ENCODE results near the gene SLC8A2.

SLC8A2 gene

DNA sequence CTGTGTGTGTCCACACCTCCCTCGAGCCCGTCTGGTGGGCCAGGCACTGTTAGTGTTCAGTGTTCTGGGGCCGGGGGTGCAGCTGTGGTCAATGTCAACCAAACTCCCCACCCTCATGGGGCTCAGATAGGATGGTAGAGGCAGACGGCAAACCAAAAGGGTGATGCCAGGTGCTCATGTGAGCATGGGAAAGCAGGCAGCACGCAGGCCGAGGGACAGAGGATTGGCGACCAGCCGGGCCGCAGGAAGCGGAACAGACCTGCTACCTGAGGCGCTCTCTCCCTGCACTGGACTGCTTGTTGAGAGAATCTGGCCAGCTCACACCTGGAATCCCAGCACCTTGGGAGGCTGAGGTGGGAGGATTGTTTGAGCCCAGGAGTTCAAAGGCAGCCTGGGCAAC, 93.4 kb downstream of the SLC8A2 start:
- TF ChIP-seq FOXP2 (optimal IDR thresholded peaks at IDR 0.05; ENCODE audit: borderline replicate concordance, extremely low read depth, extremely low read length, insufficient read depth) (no peak), POLR2AphosphoS5 (IDR thresholded peaks at IDR 0.05; ENCODE audit: low read depth, low read length) (no peak), SIN3A (IDR thresholded peaks at IDR 0.05; ENCODE audit: borderline replicate concordance, insufficient read depth, low read length) (no peak), TAF1 (IDR thresholded peaks at IDR 0.05; ENCODE audit: borderline replicate concordance, insufficient read depth, low read length) (no peak)
- TF ChIP-seq, protein P1, sequence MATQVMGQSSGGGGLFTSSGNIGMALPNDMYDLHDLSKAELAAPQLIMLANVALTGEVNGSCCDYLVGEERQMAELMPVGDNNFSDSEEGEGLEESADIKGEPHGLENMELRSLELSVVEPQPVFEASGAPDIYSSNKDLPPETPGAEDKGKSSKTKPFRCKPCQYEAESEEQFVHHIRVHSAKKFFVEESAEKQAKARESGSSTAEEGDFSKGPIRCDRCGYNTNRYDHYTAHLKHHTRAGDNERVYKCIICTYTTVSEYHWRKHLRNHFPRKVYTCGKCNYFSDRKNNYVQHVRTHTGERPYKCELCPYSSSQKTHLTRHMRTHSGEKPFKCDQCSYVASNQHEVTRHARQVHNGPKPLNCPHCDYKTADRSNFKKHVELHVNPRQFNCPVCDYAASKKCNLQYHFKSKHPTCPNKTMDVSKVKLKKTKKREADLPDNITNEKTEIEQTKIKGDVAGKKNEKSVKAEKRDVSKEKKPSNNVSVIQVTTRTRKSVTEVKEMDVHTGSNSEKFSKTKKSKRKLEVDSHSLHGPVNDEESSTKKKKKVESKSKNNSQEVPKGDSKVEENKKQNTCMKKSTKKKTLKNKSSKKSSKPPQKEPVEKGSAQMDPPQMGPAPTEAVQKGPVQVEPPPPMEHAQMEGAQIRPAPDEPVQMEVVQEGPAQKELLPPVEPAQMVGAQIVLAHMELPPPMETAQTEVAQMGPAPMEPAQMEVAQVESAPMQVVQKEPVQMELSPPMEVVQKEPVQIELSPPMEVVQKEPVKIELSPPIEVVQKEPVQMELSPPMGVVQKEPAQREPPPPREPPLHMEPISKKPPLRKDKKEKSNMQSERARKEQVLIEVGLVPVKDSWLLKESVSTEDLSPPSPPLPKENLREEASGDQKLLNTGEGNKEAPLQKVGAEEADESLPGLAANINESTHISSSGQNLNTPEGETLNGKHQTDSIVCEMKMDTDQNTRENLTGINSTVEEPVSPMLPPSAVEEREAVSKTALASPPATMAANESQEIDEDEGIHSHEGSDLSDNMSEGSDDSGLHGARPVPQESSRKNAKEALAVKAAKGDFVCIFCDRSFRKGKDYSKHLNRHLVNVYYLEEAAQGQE (IDR thresholded peaks at IDR 0.05; ENCODE audit: insufficient read depth in 1 of 2, low read depth in 2 of 2, low read length in 2 of 2), result no peak
